CD4-positive, alpha-beta T cell treated with Interleukin-6 for 4 hours (primary cell): Measurements from ENCODE around the gene ATAD3C.
"Not testable (repeated sequence)": the region's sequence is repeated elsewhere in the genome, so short reads cannot be mapped to it uniquely, and the experiment has no call there.

ENCODE experiments used
- DNase-seq: peaks from one replicate; pipeline ENCODE4 v3.0.0-alpha.2; 2020; ENCODE audit warnings: mixed read lengths

Gene ATAD3C

DNA sequence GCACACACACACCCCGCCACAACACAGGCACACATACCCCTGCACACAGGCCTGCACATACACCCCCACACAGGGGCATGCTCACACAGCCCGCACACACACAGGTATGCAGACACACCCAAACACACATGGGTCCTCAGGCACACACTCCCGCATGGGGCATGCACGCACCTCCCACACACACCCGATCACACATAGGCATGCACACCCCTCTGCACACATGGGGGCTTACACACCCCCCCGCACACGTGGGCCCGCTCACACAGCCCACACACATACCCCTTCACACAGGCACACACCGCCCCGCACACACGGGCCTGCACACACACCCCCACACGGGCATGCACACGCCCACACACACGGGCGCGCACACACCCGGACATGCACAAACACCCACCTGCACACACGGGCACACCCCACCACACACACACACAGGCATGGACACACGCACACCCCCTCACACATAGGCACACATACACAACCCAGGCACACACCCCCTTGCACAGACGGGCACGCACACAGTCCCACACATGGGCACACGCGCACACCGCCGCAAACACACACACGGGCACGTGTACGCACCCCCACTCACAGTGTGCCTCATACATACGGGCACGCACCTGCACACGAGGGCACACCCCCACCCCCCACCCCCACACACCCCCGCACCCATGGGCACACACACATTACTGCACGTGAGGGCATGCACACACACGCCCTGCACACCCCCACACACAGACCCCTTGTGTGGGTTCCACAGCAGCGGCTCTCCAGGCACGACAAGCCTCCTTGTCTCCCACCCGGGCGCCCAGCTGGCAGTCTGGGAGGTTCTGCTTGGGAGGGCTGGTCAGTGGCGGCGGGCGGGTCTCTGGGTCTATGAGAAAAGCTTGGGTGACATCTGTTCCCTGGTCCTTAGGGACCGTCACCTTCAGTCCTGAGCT, 30.3 kb downstream of the ATAD3C start:
- no peak for DNase-seq

DNA sequence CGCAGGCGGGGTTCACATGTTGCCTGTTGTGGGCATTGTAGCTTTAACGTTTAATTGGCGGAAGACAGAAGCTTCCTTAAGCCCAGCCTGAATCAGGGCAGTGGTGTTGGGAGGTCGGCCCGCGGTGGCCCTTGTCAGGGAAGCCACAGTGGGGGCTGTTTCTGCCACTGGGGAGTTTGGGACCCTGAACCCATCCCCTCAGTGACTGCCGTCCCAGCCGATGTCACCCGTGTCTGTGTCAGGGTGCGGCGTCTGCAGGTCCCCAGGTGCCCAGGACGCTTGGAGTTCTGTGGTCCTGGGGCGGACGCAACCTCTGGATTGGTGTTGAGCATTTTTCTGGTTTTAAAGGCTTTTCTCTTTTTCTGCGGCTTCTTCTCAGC, 31.0 kb downstream of the ATAD3C start:
- not testable (repeated sequence) for DNase-seq

DNA sequence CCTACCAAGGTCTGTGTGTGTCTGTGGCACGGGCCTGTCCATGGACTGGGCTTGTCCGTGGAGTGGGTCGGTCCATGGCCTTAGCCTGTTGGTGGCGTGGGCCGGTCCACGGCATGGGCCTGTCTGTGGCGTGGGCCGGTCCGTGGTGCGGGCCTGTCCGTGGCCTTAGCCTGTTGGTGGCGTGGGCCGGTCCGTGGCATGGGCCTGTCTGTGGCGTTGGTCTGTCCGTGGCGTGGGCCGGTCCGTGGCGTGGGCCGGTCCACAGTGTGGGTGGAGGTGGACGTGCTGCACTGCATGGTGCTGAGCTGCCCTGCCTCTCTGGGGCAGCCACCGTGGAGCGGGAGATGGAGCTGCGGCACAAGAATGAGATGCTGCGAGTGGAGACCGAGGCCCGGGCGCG, 32.3 kb downstream of the ATAD3C start:
- DNase-seq = not testable (repeated sequence)

DNA sequence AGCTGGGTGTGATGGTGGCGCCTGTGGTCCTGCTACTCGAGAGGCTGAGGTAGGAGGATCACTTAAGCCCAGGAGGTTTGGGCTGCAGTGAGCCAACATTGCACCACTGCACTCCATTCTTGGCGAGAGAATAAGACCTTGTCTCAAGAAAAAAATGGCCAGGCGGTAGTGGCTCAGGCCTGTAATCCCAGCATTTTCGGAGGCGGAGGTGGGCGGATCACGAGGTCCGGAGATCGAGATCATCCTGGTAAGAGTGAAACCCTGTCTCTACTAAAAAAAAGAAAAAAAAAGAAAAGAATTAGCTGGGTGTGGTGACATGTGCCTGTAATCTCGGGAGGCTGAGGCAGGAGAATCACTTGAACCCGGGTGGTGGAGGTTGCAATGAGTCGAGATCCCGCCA, 33.4 kb downstream of the ATAD3C start:
- no peak for DNase-seq

DNA sequence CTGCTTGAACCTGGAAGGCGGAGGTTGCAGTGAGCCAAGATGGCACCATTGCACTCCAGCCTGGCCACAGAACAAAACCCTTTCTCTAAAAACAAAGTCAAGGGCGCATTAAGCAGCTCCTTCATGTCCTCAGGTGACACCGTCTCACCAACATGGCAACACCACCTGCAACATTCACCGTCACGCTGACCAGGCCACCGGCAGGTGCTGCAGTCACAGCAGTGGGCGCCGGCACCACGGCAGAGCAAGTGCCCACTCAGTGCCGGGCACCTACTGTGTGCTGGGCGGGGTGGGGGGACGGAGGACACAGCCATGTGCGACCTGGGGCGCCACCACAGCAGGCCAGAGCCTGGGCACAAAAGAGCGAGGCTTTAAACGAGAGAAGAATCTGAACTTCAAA, 34.2 kb downstream of the ATAD3C start:
- no peak for DNase-seq

DNA sequence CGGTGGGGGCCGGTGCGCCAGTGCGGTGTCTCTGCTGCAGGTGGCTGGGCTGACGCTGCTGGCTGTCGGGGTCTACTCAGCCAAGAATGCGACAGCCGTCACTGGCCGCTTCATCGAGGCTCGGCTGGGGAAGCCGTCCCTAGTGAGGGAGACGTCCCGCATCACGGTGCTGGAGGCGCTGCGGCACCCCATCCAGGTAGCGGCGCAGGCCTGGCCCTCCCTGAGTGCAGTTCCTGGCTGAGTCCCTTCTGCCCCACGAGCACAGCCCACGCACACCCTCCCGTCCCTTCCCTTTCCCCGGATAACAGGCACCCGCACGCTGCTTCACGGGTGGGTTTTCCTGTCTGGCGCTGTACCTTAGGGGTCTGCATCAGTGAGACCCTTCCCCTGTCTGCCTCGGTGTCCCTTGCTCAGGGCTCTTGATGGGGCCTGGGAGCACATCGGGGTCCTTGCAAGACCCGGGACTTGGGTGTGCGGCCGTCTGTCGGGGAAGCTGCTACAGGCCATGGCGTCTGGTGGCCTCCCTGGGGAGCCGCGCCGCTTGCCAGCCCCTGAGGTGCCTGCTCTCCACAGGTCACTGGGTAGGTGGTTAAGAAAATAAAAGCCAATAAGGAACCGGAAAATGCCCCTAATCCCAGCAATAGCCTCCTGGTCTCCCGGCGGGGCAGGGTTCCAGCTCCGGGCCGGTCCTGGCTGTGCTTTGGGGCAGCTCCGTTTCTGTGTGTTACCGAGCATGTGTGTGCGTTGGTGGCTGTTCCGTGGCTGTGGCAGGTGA, 35.7 kb downstream of the ATAD3C start:
- DNase-seq = not testable (repeated sequence)

DNA sequence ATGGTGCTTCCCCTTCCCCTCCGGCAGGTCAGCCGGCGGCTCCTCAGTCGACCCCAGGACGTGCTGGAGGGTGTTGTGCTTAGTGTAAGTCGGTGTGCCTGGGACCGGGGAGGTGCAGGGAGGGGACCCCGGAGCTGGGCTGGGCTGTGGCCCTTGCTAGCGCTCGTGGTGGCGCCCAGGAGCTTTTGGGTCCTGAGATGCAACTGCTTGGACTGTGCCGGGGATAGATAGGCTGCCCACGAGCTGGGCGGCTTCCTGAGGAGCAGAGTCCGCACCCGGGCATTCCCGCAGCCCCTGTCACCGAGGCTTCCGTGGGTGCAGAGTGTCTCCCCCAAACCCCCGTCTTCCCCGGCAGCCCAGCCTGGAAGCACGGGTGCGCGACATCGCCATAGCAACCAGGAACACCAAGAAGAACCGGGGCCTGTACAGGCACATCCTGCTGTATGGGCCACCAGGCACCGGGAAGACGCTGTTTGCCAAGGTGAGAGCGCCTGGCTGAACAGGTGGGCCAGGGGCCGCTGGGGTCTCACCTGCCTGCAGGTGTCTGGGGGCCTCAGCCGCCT, 36.3 kb downstream of the ATAD3C start:
- DNase-seq = not testable (repeated sequence)

DNA sequence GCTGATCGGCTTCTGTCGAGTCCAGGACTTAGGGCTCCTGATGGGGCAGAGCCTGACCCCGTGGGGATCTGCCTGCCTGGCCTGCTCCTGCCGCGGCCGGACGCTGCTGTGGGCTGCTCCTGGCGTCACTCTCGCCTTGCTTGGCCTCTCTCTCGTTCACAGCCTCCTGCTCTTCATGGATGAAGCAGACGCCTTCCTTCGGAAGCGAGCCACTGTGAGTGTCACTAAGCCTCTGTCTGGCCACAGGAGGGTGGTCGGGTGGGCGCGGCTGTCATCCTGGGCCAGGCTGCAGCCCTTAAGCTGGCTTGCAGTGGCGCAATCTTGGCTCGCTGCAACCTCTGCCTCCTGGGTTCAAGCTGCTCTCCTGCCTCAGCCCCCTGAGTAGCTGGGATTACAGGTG, 38.2 kb downstream of the ATAD3C start:
- no peak for DNase-seq

DNA sequence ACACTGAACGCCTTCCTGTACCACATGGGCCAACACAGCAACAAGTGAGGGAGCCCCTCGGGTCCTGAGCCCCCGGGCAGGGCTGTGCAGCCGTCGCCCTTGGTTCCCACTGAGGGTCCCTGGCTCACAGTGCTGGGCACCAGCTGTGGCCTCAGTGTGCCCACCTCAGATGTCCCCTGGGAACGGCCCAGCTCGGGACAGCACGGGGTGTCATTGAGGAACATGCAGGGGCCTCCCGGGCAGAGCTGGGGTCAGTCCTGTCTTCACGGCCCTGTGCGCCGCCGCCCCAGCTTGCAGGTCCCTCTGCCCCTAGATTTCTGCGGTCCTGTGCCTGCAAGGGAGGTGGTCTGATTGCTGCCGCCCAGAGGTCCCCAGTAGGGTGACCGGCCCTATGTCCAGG, 39.7 kb downstream of the ATAD3C start:
- DNase-seq = no peak

DNA sequence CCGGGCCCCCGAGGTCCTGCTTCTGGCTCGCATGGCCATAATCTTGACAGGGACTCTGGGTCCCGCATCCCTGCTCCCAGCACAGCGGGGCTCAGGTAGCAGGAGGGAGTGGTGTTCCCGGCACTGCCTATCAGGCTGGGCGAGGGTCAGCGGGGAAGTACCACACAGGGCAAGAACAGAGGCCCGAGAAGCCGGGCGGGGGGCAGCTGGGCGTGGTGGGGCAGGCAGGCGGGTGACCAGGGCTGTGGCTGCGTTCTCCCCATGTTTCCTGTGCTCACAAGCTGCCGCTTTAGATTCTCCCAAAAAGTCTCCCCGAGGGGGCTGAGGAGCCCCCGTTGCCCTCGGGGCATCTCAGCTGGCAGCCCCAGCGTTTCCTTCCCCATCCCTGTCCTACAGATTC, 40.4 kb downstream of the ATAD3C start:
- no peak for DNase-seq

DNA sequence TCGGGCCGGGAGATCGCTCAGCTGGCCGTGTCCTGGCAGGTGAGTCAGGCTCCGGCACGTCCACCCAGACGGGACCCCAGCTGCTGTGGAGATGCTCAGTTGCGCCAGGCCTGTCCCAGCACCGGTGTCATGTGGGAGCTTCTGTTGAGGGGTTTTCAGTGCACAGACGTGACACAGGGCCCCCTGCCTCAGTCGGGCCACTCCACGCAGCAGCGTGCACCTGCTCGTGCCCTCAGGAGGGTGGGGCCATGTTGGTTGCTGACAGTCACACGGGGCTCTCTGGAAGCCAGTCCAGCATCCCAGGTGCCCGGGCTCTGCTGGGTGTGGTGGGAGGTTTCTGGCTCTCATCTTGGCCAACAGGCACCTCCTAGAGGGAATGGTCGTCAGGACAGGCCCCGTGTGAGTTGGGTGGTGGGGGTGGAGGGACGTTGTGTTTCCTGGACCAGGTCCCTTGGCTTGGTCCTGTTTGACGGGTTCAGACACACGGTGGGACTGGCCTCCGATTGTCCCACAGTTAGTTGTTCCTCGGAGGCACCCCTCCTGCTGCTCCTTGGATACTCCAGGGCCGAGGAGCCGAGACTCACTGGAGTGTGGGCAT, 41.2 kb downstream of the ATAD3C start:
- DNase-seq = no peak

DNA sequence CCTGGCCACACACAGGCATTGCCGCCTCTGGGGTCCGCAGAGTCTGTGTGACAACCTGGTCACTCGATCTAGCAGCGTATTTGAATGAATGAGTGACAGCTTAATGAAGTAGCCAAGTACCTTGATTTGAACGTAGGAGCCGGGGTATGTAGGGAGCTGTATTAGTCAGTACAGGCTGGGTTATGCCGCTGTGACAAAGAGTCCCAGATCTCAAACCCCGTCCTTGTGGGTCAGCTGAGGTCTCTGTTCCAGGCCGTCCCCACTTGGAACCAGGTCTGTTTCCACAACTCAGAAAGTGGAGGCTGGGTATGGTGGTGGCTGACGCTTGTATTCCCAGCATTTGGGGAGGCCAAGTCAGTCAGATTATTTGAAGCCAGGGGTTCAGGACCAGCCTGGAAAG, 42.1 kb downstream of the ATAD3C start:
- DNase-seq = no peak

DNA sequence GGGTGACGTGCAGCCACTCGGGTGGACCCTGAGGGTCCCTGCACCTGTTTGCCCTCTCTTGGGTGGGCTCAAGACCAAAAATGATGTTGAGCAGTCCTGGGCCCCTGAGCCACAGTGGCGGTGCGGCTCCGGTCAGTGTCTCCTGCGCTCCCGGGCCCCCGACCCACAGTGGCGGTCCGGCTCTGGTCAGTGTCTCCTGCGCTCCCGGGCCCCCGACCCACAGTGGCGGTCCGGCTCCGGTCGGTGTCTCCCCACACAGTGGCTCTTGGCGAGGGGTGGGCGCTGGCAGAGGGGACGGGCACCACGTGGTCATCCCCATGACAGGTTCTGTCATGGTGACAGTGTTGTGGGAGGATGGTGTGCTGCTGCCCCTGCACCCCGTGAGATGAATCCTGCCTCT, 44.8 kb downstream of the ATAD3C start:
- DNase-seq = not testable (repeated sequence)

DNA sequence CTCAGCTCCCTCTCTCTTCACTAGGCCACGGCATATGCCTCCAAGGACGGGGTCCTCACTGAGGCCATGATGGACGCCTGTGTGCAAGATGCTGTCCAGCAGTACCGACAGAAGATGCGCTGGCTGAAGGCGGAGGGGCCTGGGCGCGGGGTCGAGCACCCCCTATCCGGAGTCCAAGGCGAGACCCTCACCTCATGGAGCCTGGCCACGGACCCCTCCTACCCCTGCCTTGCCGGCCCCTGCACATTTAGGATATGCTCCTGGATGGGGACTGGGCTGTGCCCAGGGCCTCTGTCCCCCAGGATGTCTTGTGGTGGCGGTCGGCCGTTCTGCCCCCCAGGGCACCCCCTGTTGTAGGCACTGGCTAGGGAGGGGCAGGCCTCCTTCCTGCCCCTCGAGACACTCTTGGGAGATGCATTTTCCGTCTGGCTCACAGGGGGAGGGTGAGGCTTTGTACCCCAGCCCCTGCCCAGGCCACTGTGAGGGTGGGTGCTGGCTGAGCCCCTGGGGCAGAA, 46.0 kb downstream of the ATAD3C start:
- DNase-seq = not testable (repeated sequence)

DNA sequence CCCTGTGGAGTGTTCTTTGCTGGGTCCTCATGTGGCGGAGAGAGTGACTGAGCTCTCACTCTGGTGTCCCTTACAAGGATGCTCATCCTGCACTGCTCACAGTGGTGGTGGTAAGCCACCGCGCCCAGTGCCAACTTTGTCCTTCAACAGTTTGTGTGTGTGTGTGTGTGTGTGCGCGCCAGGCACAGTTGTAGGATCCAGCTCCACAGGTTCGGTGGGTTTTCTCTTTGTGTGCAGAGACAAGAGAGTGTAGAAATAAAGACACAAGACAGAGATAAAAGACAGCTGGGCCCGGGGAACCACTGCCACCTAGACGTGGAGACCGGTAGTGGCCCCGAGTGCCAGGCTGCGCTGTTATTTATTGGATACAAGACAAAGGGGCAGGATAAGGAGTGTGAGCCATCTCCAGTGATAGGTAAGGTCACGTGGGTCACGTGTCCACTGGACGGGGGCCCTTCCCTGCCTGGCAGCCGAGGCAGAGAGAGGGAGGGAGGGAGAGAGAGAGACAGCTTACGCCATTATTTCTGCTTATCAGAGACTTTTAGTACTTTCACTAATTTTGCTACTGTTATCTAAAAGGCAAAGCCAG, 55.4 kb downstream of the ATAD3C start:
- DNase-seq = peak; percentile 69

DNA sequence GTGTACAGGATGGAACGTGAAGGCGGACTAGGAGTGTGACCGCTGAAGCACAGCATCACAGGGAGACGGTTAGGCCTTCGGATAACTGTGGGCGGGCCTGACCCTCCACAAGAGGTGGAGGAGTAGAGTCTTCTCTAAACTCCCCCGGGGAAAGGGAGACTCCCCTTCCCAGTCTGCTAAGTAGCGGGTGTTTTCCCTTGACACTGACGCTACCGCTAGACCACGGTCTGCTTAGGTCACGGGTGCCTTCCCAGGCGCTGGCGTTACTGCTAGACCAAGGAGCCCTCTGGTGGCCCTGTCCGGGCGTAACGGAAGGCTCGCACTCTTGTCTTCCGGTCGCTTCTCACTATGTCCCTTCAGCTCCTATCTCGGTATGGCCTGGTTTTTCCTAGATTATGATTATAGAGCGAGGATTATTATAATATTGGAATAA, 55.9 kb downstream of the ATAD3C start:
- DNase-seq = not testable (repeated sequence)

DNA sequence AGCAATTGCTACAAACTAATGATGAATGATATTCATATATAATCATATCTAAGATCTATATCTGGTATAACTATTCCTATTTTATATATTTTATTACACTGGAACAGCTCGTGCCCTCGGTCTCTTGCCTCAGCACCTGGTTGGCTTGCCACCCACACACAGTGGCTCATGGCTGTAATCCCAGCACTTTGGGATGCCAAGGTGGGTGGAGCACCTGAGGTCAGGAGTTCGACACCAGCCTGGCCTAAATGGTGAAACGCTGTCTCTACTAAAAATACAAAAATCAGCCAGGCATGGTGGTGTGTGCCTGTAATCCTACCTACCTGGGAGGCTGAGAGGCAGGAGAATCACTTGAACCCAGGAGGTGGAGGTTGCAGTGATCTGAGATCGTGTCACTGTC, 56.3 kb downstream of the ATAD3C start:
- DNase-seq = not testable (repeated sequence)

DNA sequence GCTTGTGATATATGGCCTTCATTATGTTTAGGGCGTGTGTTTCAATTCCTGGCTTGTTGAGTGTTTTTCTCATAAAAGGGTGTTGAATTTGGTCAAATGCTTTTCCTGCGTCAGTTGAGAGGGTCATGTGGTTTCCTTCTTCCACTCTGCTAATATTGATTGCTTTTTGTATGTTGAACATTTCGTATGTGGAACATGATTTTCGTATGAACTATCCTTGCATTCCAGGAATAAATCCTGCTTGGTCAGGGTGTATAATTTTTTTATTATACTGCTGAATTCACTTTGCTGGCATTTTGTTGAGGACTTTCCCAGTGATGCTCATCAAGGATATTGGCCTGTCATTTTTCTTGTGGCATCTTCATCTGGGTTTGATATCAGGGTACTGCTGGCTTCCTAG, 57.8 kb downstream of the ATAD3C start:
- no peak for DNase-seq

DNA sequence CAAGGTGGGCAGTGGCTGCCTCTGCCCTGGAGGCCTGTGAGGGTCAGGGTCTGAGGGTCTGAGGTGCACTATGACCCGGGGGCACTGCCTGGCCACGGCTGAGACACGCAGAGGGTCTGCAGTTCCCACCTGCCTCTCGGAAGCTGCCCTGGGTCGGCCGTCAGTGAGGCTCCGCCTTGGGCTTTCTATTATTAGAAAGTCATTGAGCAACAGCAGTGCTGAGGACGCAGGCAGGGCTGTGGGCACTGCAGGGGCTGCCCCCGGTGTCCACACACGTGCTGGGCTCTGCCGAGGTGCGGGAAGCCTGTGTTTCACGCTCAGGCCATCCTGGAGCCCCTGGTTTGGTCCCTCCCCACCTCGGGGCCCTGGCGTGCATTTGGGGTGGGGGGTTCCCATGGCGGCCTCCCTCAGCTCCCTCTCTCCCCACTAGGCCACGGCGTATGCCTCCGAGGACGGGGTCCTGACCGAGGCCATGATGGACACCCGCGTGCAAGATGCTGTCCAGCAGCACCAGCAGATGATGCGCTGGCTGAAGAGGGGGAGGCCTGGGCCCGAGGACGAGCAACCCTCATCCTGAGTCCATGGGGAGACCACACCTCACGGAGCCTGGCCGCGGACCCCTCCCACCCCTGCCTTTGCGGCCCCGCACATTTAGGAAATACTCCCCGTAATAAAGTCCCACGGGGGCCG, 59.4 kb downstream of the ATAD3C start:
- DNase-seq = not testable (repeated sequence)

DNA sequence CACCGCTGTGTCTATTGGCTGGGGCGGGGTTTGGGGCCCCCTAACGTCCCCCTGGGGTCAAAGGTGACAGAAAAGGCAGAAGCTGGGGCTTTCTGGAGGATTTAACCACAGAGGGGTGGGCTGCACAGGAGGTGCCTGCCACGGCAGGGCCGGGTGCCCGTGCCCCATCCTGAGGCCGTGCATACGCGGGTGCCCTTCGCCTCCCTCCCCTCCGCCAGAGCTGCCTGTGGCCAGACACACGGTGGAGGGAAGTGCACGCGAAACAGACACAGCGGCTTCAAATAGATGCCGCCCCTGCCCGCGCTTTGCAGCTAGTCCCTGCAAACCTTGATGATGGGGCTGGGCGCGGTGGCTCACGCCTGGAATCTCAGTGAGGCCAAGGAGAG, 60.0 kb downstream of the ATAD3C start:
- DNase-seq = not testable (repeated sequence)

DNA sequence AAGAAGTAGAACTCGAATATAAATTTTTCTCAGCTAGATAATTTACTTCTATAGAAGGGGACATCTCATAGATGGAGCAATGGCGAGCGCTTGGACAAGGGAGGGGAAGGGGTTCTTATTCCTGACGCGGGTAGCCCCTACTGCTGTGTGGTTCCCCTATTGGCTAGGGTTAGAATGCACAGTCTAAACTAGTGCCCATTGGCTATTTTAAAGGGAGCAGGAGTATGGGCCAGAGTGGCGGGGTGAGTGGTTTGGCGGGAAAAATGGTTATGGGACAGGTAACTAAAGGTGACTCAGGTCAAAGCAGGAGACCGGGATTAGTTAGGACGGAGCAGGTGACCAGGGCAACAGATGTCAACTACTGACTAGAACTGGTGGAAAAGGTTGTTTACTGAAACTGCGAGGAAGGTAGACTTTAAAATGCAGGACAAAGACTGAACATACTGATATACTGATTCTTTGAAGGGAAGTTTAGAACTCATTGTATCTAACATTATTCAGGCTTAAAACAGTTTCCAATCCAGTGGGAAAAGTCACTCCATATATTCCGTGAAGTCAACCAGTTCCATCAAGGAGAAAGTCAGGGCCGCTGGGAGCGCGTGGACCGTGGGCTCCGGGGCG, 61.5 kb downstream of the ATAD3C start:
- no peak for DNase-seq
